ENCODE data around the gene CFDP1. TPM values are rescaled to one million over a fixed set of nuclear protein-coding genes. Genes with fewer than 3 reads are reported as not detected.

The CFDP1 gene
- total and polyA plus RNA-seq, 2 of the 13 experiments (the other 11 are each of a cell fraction or from before 2014, with no cell fraction given) = 78.6 to 153 TPM

GRCh38 chr16:75362846-75363245, 70.5 kb downstream of the CFDP1 start (continued):
- TF ChIP-seq, protein P1, sequence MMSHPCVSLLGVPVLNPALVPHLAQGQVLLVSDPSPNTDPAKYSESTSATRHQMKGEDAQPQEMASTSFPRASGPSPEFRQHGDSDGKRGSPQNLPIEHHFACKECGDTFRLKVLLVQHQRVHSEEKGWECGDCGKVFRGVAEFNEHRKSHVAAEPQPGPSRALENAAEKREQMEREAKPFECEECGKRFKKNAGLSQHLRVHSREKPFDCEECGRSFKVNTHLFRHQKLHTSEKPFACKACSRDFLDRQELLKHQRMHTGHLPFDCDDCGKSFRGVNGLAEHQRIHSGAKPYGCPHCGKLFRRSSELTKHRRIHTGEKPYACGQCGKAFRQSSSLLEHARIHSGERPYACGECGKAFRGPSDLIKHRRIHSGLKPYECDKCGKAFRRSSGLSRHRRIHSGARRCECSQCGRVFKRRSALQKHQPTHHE (CRISPR knock-in tag; IDR thresholded peaks at IDR 0.05; ENCODE audit: borderline replicate concordance) = no peak

DNA sequence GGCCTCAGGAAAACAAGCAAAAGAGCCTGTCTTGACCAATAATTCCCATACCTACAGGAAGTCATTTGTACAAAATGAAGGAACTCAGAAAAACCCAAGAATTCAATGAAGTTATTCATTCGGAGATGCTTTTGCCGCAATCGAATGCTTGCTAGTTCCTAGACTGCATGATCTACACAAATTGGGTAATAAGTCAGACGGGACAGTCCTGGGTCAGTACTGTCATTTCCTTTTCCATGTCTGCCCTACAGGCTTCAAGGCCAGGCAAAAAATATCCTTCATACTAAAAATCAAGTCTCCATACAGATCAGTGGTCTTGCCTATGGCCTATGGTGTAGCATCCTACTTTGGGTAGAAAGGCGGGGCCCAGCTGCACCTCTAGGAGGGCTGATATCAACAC, 71.4 kb downstream of the CFDP1 start:
- ATAC-seq (no peak), FAIRE-seq (no peak), DNase-seq (ENCODE audit: low spot score) (no peak)
- Histone ChIP-seq H3K9ac (ENCODE audit: insufficient read depth, low read depth, low read length) (no peak overlapping the region), H3K4me1 (ENCODE audit: insufficient read depth, low read length) (no peaks in the 10 kb centered on the region), H3K36me3 (replicated peaks in 1 of 2; ENCODE audit: control insufficient read depth in 1 of 2, insufficient read depth in 2 of 2, low read length in 2 of 2) (peaks cover 14 to 18% of the 10 kb centered on the region in 2 experiments), H3K27ac (ENCODE audit: extremely low read length, insufficient read depth, low read length) (no peak overlapping the region), H3K4me3 (replicated peaks in 1 of 3; ENCODE audit: insufficient read depth in 1 of 3, low read depth in 2 of 3, low read length in 3 of 3) (no peak overlapping the region), H3K9me3 (ENCODE audit: low read length) (no peaks in the 10 kb centered on the region), H3K4me2 (ENCODE audit: low read depth, low read length) (no peak overlapping the region), H4K20me1 (ENCODE audit: insufficient read depth, low read length) (no peaks in the 10 kb centered on the region), H3K27me3 (ENCODE audit: control insufficient read depth in 1 of 2, insufficient read depth in 2 of 2, low read length in 2 of 2) (no peaks in the 10 kb centered on the region), H2AFZ (ENCODE audit: low read length) (no peak overlapping the region), H3K79me2 (ENCODE audit: insufficient read depth, low read length) (no peaks in the 10 kb centered on the region)
- 92% methylated on average over 5 of the region's 5 CpGs for WGBS (ENCODE audit: low lambda C conversion rate)
- ChIA-PET CTCF (ENCODE audit: low intra/inter-chr PET ratio, low total read pairs) (no interaction called here), POLR2A (interaction anchor here (2.3 kb wide), 1 partner anchor 56 kb away, joined by 8 read pairs; no protein-coding TSS in a partner anchor)
- in situ Hi-C loops (cut with HindIII; ENCODE audit: extremely low pct_ligation_motif_present, low pct_unique_long_range_greater_than_20kb) (no loop called here), intact Hi-C loops (cut with micrococcal nuclease; ENCODE audit: unreplicated experiment) (no loop called here)
- TF ChIP-seq, protein P2, sequence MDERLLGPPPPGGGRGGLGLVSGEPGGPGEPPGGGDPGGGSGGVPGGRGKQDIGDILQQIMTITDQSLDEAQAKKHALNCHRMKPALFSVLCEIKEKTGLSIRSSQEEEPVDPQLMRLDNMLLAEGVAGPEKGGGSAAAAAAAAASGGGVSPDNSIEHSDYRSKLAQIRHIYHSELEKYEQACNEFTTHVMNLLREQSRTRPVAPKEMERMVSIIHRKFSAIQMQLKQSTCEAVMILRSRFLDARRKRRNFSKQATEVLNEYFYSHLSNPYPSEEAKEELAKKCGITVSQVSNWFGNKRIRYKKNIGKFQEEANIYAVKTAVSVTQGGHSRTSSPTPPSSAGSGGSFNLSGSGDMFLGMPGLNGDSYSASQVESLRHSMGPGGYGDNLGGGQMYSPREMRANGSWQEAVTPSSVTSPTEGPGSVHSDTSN (CRISPR knock-in tag; IDR thresholded peaks at IDR 0.05) = no peak
- TF ChIP-seq CCAR2 (optimal IDR thresholded peaks at IDR 0.05; ENCODE audit: low read depth, low read length) = no peak
- TF ChIP-seq CREBL2 (CRISPR knock-in tag; IDR thresholded peaks at IDR 0.05; ENCODE audit: borderline replicate concordance) = no peak
- TF ChIP-seq THRA (CRISPR knock-in tag; IDR thresholded peaks at IDR 0.05; ENCODE audit: borderline replicate concordance) = no peak
- no peak for TF ChIP-seq MAFF (IDR thresholded peaks at IDR 0.05; ENCODE audit: low read depth, low read length)
- TF ChIP-seq ZBTB21 (CRISPR knock-in tag; IDR thresholded peaks at IDR 0.05) = no peak
- no peak for TF ChIP-seq MED1 (CRISPR knock-in tag; IDR thresholded peaks at IDR 0.05)
- no peak for TF ChIP-seq HOXA5 (CRISPR knock-in tag; IDR thresholded peaks at IDR 0.05)
- no TSS peak for BruUV-seq (replicated peaks)

Data from HepG2 (cell line).